HG03469 (cell line): ENCODE measurements around the gene TEKT4.
"Not testable (repeated sequence)": the region's sequence is repeated elsewhere in the genome, so short reads cannot be mapped to it uniquely, and the experiment has no call there.

Experiments used
- ATAC-seq: cut with Tn5 transposase; IDR thresholded peaks from one replicate; pipeline ENCODE4 v1.9.1; 2021; ENCODE audit warnings: mild to moderate bottlenecking, moderate library complexity, moderate number of reproducible peaks; ENCODE audit not compliant: unreplicated experiment

TEKT4 gene

GRCh38 chr2:94875820-94876522, 4.7 kb downstream of the TEKT4 start:
- no peak for ATAC-seq

- no peak for ATAC-seq
These were observed 5.3 kb downstream of the TEKT4 start for GRCh38 chr2:94876523-94876863.

GRCh38 chr2:94877129-94877528, 5.9 kb downstream of the TEKT4 start:
- ATAC-seq, result no peak

- ATAC-seq, result not testable (repeated sequence)
These were observed 7.3 kb downstream of the TEKT4 start for GRCh38 chr2:94878575-94878974.

GRCh38 chr2:94879314-94879981, 8.2 kb downstream of the TEKT4 start:
- no peak for ATAC-seq

- ATAC-seq, result no peak
These were observed 8.8 kb downstream of the TEKT4 start for GRCh38 chr2:94879982-94880377.

GRCh38 chr2:94880507-94880906, 9.3 kb downstream of the TEKT4 start:
- no peak for ATAC-seq

- no peak for ATAC-seq
These were observed 9.8 kb downstream of the TEKT4 start for GRCh38 chr2:94881070-94881469.

- ATAC-seq, result no peak
These were observed 19.0 kb downstream of the TEKT4 start for GRCh38 chr2:94890234-94890633.

GRCh38 chr2:94895273-94895672, 24.0 kb downstream of the TEKT4 start:
- not testable (repeated sequence) for ATAC-seq

GRCh38 chr2:94906976-94907375, 35.7 kb downstream of the TEKT4 start:
- not testable (repeated sequence) for ATAC-seq

GRCh38 chr2:94923196-94923595, 52.0 kb downstream of the TEKT4 start:
- no peak for ATAC-seq

- not testable (repeated sequence) for ATAC-seq
These were observed 53.8 kb downstream of the TEKT4 start for GRCh38 chr2:94924999-94925398.
